ENCODE results near the gene PRKACB. TPM values are rescaled to one million over a fixed set of nuclear protein-coding genes. Genes with fewer than 3 reads are reported as not detected.
A peak's percentile ranks its signal among the peaks of the same experiment; 100 is the strongest.

Gene PRKACB
- total RNA-seq, 1 donor: 72.7 TPM

GRCh38 chr1:84152649-84153056 lies 8.6 kb downstream of the PRKACB start:
- DNase-seq (ENCODE audit: low read depth in 2 of 3, low spot score in 2 of 3): no peak

GRCh38 chr1:84155517-84155916 lies 11.4 kb downstream of the PRKACB start:
- DNase-seq (ENCODE audit: low read depth in 2 of 3, low spot score in 2 of 3): no peak

- DNase-seq (ENCODE audit: low read depth in 2 of 3, low spot score in 2 of 3): peak in 2 of 3 donors; percentile 63 to 70
These were observed 12.1 kb downstream of the PRKACB start for GRCh38 chr1:84156210-84156621.

GRCh38 chr1:84159533-84160240 lies 15.6 kb downstream of the PRKACB start:
- peak in 1 of 3 donors; percentile 35 for DNase-seq (ENCODE audit: low read depth in 2 of 3, low spot score in 2 of 3)

- no peak for DNase-seq (ENCODE audit: low read depth in 2 of 3, low spot score in 2 of 3)
These were observed 18.2 kb downstream of the PRKACB start for GRCh38 chr1:84162295-84162694.

- DNase-seq (ENCODE audit: low read depth in 2 of 3, low spot score in 2 of 3): no peak
These were observed 19.3 kb downstream of the PRKACB start for GRCh38 chr1:84163123-84163931.

- DNase-seq (ENCODE audit: low read depth in 2 of 3, low spot score in 2 of 3): no peak
These were observed 20.1 kb downstream of the PRKACB start for GRCh38 chr1:84164161-84164560.

GRCh38 chr1:84164567-84165021 lies 20.5 kb downstream of the PRKACB start:
- no peak for DNase-seq (ENCODE audit: low read depth in 2 of 3, low spot score in 2 of 3)

GRCh38 chr1:84165601-84166000 lies 21.5 kb downstream of the PRKACB start:
- DNase-seq (ENCODE audit: low read depth in 2 of 3, low spot score in 2 of 3): no peak

- DNase-seq (ENCODE audit: low read depth in 2 of 3, low spot score in 2 of 3): no peak
These were observed 22.7 kb downstream of the PRKACB start for GRCh38 chr1:84166797-84167196.

- DNase-seq (ENCODE audit: low read depth in 2 of 3, low spot score in 2 of 3): no peak
These were observed 24.7 kb downstream of the PRKACB start for GRCh38 chr1:84168783-84169182.

GRCh38 chr1:84170171-84170570 lies 26.1 kb downstream of the PRKACB start:
- no peak for DNase-seq (ENCODE audit: low read depth in 2 of 3, low spot score in 2 of 3)

- DNase-seq (ENCODE audit: low read depth in 2 of 3, low spot score in 2 of 3): no peak
These were observed 27.4 kb downstream of the PRKACB start for GRCh38 chr1:84171481-84171880.

- no peak for DNase-seq (ENCODE audit: low read depth in 2 of 3, low spot score in 2 of 3)
These were observed 30.0 kb downstream of the PRKACB start for GRCh38 chr1:84174051-84174556.

- no peak for DNase-seq (ENCODE audit: low read depth in 2 of 3, low spot score in 2 of 3)
These were observed 37.4 kb downstream of the PRKACB start for GRCh38 chr1:84181350-84182005.

- DNase-seq (ENCODE audit: low read depth in 2 of 3, low spot score in 2 of 3): no peak
These were observed 46.4 kb downstream of the PRKACB start for GRCh38 chr1:84190455-84190854.

GRCh38 chr1:84192681-84193080 lies 48.6 kb downstream of the PRKACB start:
- DNase-seq (ENCODE audit: low read depth in 2 of 3, low spot score in 2 of 3): no peak

GRCh38 chr1:84198832-84199231 lies 54.8 kb downstream of the PRKACB start:
- DNase-seq (ENCODE audit: low read depth in 2 of 3, low spot score in 2 of 3): no peak

- no peak for DNase-seq (ENCODE audit: low read depth in 2 of 3, low spot score in 2 of 3)
These were observed 55.2 kb downstream of the PRKACB start for GRCh38 chr1:84199257-84199656.

GRCh38 chr1:84202126-84202525 lies 58.1 kb downstream of the PRKACB start:
- peak in 1 of 3 donors; percentile 56 for DNase-seq (ENCODE audit: low read depth in 2 of 3, low spot score in 2 of 3)

GRCh38 chr1:84206375-84206774 lies 62.3 kb downstream of the PRKACB start:
- DNase-seq (ENCODE audit: low read depth in 2 of 3, low spot score in 2 of 3): no peak
